ENCODE results near the gene POLR3G.

GRCh38 chr5:90476391-90476790, 1.7 kb downstream of the POLR3G start:
- TF ChIP-seq CTCF (IDR thresholded peaks at IDR 0.05; ENCODE audit: poor library complexity, severe bottlenecking) (no peak), EP300 (conservative IDR thresholded peaks at IDR 0.05; ENCODE audit: poor library complexity, severe bottlenecking) (no peak), REST (IDR thresholded peaks at IDR 0.05; ENCODE audit: borderline replicate concordance) (no peak), TAF1 (IDR thresholded peaks at IDR 0.05; ENCODE audit: low read depth) (no peak), POLR2AphosphoS5 (IDR thresholded peaks at IDR 0.05) (no peak), EZH2 (IDR thresholded peaks at IDR 0.05; ENCODE audit: borderline replicate concordance, insufficient read depth, low read length, poor library complexity, severe bottlenecking) (no peak), MXI1 (conservative IDR thresholded peaks at IDR 0.05; ENCODE audit: poor library complexity, severe bottlenecking) (no peak)

All from neural cell (in vitro differentiated cells).